NOMO-1 treated with dmso at 0.1 percent for 144 hours (cell line): ENCODE results near the gene KRT13.

Source experiments
- DNase-seq: peaks from one replicate; lab custom pipeline; 2025; ENCODE audit not compliant: unreplicated experiment; lab: John Stamatoyannopoulos, UW

KRT13 gene

GRCh38 chr17:41520821-41521521 is 15.6 kb upstream of the KRT13 start:
- DNase-seq, result no peak

GRCh38 chr17:41519501-41520224 is 14.3 kb upstream of the KRT13 start:
- no peak for DNase-seq

- DNase-seq, result no peak
Observed at GRCh38 chr17:41518789-41519449, 13.5 kb upstream of the KRT13 start, which contains the start of gene KRT15. Gene KRT15 (minus strand): TSS chr17:41518890. CDS start chr17:41518827, 63 bp downstream.

- DNase-seq, result no peak
Observed at GRCh38 chr17:41518031-41518430, 12.6 kb upstream of the KRT13 start.

GRCh38 chr17:41516830-41517283 is 11.4 kb upstream of the KRT13 start:
- DNase-seq, result no peak

GRCh38 chr17:41516147-41516829 is 10.9 kb upstream of the KRT13 start:
- no peak for DNase-seq

GRCh38 chr17:41513168-41513547 is 7.7 kb upstream of the KRT13 start:
- no peak for DNase-seq

- peak; percentile 9 for DNase-seq
Observed at GRCh38 chr17:41512546-41513167, 7.2 kb upstream of the KRT13 start.

- no peak for DNase-seq
Observed at GRCh38 chr17:41511716-41512115, 6.3 kb upstream of the KRT13 start.

GRCh38 chr17:41511116-41511515 is 5.7 kb upstream of the KRT13 start:
- no peak for DNase-seq

- DNase-seq, result no peak
Observed at GRCh38 chr17:41510251-41511065, 5.0 kb upstream of the KRT13 start.

GRCh38 chr17:41507315-41507880 is 2.0 kb upstream of the KRT13 start:
- DNase-seq, result no peak

GRCh38 chr17:41505809-41506767 is 676 bp upstream of the KRT13 start:
- DNase-seq, result peak; percentile 40

- DNase-seq, result no peak
Observed at GRCh38 chr17:41504246-41504977, 1.0 kb downstream of the KRT13 start.

- DNase-seq, result no peak
Observed at GRCh38 chr17:41503202-41503601, 2.2 kb downstream of the KRT13 start.

GRCh38 chr17:41500131-41500911 is 5.1 kb downstream of the KRT13 start:
- no peak for DNase-seq

- DNase-seq, result no peak
Observed at GRCh38 chr17:41499714-41500113, 5.7 kb downstream of the KRT13 start.
